Measurements from ENCODE around the gene C1QL4. TPM values are rescaled to one million over a fixed set of nuclear protein-coding genes. Genes with fewer than 3 reads are reported as not detected.

The C1QL4 gene
- total and polyA plus RNA-seq, 9 of the 15 experiments (the other 6 are each of a cell fraction or from before 2014, with no cell fraction given): 0.08 to 2.1 (median 0.31) TPM

- no peak for TF ChIP-seq SFPQ (IDR thresholded peaks at IDR 0.05; ENCODE audit: low read depth, low read length)
- TF ChIP-seq ZNF584 (CRISPR knock-in tag; IDR thresholded peaks at IDR 0.05; ENCODE audit: low read depth): no peak
- TF ChIP-seq MBD2 (IDR thresholded peaks at IDR 0.05; ENCODE audit: borderline replicate concordance, low read depth): 0 out of 2 replicates have a peak, but pooled peaks have one; percentile 22
- no peak for TF ChIP-seq ZNF316 (IDR thresholded peaks at IDR 0.05)
- no peak for TF ChIP-seq ZNF655 (CRISPR knock-in tag; IDR thresholded peaks at IDR 0.05)
- no peak for TF ChIP-seq ELF1 (tag; IDR thresholded peaks at IDR 0.05)
- TF ChIP-seq KDM5B (IDR thresholded peaks at IDR 0.05; ENCODE audit: insufficient replicate concordance, low read depth, low read length): peak; percentile 58
- TF ChIP-seq CHAMP1 (IDR thresholded peaks at IDR 0.05): no peak
- no peak for TF ChIP-seq TFE3 (CRISPR knock-in tag; IDR thresholded peaks at IDR 0.05)
- TF ChIP-seq CCNT2 (IDR thresholded peaks at IDR 0.05; ENCODE audit: borderline replicate concordance, extremely low read depth, insufficient read length, low read depth, low read length): peak; percentile 43
- TF ChIP-seq CHD2 (IDR thresholded peaks at IDR 0.05; ENCODE audit: low read depth, low read length): no peak
- TF ChIP-seq POLR2AphosphoS5 (IDR thresholded peaks at IDR 0.05; ENCODE audit: control insufficient read depth, insufficient read depth, low read depth, low read length): no peak
- TF ChIP-seq DLX4 (CRISPR knock-in tag; IDR thresholded peaks at IDR 0.05): no peak
- no peak for TF ChIP-seq MLLT1 (IDR thresholded peaks at IDR 0.05)
- TF ChIP-seq HNRNPL (IDR thresholded peaks at IDR 0.05; ENCODE audit: low read depth, low read length): peak; percentile 70; the same call in 1 of the 2 replicates
- TF ChIP-seq BDP1 (IDR thresholded peaks at IDR 0.05; ENCODE audit: insufficient read depth, insufficient read length): no peak
These were observed at the start of gene C1QL4 (continued) for GRCh38 chr12:49336645-49337584.

Measured in K562 (cell line).